SIG-M5 (cell line): Measurements from ENCODE around the gene PELI3.

Experiments
- DNase-seq: peaks from one replicate; lab custom pipeline; 2025; lab: John Stamatoyannopoulos, UW

Gene PELI3

DNA sequence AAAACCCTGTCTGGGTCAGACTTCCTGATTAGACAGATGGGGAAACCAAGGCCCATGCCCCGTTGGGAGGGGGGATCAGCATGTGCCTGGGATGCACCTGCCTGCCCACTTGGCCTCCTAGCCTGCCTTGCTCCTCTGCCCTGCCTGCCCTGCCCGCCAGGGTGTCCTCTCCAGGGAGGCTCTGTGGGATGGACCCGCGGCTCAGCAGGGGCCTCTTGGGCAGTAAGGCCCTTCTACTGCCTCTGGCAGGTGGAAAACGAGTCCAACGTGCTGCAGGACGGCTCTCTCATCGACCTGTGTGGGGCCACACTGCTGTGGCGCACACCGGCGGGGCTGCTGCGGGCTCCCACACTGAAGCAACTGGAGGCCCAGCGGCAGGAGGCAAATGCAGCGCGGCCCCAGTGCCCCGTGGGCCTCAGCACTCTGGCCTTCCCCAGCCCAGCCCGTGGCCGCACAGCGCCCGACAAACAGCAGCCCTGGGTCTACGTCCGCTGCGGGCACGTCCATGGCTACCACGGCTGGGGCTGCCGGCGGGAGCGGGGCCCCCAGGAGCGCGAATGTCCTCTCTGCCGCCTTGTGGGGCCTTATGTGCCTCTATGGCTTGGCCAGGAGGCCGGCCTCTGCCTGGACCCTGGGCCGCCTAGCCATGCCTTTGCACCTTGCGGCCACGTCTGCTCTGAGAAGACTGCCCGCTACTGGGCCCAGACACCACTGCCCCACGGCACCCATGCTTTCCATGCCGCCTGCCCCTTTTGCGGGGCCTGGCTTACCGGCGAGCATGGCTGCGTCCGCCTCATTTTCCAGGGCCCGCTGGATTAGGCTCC is 8.9 kb downstream of the PELI3 start:
- DNase-seq = no peak

GRCh38 chr11:66476173-66476840 is 9.6 kb downstream of the PELI3 start:
- DNase-seq = no peak

DNA sequence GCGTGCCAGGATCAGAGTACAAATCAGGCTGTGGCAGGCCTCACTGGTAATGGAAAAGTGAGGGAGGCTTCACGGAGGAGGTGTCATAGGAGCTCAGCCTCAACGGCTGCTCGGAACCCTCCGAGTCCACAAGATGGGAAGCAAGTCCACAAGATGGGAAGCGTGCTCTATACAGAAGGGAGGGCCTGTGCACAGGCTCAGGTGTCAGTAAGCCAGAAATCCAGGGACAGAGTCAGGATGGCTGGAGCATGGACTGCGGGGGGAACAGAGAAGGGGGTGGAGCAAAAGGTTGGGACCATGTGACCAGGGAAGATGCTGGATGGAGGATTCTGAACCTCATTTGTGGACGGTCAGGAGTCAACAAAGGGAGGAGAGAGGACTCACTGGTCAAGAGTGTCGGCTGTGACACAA is 10.1 kb downstream of the PELI3 start:
- DNase-seq = no peak

DNA sequence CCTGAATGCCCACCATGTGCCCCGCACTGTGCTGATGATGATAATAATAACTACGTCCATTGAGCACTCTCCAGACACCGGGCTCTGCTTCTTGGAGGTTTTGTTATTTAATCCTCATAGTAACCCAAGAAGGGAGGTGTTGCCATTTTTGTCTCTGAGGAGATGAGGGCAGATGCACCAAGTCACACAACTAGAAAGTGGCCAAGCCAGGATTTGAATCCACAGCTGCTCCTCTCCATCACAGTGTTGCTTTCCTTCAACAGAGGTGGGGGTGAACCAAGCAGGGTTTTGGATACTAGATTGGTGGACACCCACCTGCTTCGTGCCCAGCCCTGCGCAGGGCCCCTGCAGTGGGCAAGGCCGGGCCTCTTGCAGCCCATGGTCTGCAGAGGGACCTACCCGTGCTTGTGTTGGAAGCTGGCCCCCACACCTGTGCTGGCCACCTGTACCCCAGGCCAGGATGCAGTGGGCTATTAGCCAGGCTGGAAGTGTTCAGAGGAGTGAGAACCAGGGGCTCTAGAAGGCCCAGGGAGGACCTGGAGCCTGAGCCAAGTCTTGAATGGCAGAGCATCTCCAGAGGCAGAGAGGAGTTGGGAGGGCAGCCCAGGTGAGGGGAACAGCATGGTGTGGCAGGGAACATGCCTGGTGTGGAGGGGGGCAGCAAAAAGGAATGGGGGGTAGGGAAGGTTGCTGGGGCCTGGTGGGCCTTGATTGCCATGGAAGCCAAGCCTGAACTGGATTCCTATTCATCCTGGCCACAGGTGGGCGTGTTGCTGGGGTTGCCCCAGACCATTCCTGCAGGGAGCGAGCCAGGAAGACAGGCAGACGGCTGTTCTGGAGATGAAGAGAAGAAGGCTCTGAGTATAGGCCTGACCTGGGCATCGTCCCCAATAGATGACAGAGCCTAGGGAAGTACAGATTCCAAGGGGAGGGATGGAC is 10.8 kb downstream of the PELI3 start:
- no peak for DNase-seq

- DNase-seq = no peak
Measured at GRCh38 chr11:66478729-66479393, 12.2 kb downstream of the PELI3 start.

DNA sequence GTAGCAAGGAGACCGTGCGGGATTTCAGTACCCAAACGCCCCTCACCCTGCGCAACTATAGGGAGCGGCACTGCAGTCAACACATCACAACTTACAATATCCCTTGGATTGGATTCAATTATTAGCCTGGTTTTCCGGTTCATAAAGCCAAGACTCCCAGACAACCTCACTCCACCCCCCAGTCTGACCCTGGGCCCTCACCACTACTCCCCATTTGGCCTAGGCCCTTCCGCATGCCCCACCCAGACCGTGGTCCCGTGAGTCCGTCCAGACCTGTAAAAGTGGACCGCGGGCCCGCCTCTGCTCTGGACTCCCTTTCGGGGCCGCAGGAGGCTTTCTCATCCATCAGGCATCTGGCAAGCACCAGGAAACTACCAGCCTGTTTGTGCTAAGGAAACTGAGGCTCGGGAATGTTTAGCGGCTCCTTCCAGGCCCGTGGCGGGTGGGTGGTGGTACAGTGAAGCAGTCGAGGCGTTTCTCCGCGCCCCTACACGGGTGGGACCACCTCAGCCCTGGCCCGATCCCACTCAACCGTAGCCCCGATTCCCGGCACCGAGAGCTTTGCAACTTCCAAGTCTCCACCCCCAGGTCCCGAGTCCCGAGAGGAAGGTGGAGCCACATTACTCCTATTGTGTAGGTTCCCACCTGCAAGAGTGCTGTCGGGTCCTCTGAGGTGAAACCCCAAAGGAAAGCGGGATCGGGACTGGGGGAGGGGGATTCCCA is 12.8 kb downstream of the PELI3 start:
- no peak for DNase-seq

DNA sequence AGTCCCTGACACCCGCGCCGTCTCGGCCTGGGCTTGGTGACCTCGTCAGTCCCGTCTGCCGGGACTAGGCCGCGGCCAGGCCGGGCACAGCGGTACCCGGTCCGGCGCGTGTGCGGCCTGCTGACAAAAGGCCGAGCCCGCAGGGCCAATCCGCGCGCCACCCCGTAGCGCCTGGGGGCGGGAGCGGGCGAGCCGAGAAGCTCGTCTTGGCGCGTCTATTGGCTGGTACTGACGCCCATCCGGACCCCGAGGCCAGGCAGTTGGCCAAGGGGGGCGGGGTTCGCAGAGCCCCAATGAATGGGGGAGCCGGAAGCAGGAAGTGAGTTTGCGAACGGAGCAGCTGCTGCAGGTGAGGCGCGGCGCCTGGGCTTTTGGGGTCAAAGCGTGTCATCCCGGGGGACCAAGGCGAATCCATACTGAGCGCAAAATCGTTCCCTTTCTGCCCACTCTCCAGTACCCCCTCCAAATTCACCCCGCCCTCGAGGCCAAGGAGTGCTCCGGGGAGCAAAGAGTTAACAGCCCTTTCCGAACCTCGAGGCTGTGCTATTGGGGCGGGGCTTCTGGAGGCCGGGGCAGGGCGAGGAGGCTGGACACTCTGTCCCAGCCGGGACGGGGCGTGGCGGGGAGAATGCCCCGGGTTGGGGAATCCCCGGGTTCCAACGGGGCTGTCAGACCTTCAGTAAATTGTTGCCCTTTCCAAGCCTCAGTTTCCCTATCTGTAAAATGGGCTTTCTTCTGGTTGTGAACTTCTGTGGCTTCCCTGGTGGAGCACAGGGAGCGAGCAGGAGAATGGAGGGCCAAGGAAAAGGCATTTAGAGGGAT is 13.6 kb downstream of the PELI3 start, which contains the start of gene DPP3:
Gene DPP3, plus strand, starts transcription at position 318 of the 822 bp plus-strand sequence. CDS start 1,767 bp downstream, outside the sequence.
- DNase-seq = peak; percentile 52

- no peak for DNase-seq
Measured at GRCh38 chr11:66484806-66485380, 18.2 kb downstream of the PELI3 start.

- no peak for DNase-seq
Measured at GRCh38 chr11:66488957-66489356, 22.3 kb downstream of the PELI3 start.

GRCh38 chr11:66489636-66490035 is 22.9 kb downstream of the PELI3 start:
- no peak for DNase-seq

- DNase-seq = no peak
Measured at GRCh38 chr11:66491315-66491935, 24.7 kb downstream of the PELI3 start.

- DNase-seq = no peak
Measured at GRCh38 chr11:66492161-66492865, 25.6 kb downstream of the PELI3 start.

DNA sequence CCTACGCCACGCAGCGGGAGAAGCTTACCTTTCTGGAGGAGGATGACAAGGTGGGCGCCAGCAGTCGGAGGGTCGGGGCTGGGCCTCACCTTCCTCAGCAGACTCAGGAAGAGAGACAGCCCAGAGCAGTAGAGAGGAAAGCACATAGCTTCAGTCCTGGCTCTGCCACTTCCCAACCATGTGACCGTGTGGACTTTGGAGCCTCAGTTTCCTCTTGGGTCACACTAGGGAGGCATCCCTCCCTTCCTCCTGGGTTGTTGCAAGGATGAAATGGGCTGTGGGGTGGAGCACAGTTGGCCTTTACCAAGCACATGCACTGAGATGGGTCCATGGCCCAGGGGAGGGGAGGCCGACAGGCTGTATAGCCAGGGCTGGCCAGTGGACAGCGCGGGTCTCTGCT is 26.4 kb downstream of the PELI3 start:
- no peak for DNase-seq

GRCh38 chr11:66494458-66494857 is 27.8 kb downstream of the PELI3 start:
- DNase-seq = no peak

GRCh38 chr11:66494935-66495334 is 28.2 kb downstream of the PELI3 start:
- DNase-seq = no peak

GRCh38 chr11:66495401-66495854 is 28.7 kb downstream of the PELI3 start:
- no peak for DNase-seq

GRCh38 chr11:66497206-66497605 is 30.5 kb downstream of the PELI3 start:
- DNase-seq = no peak

DNA sequence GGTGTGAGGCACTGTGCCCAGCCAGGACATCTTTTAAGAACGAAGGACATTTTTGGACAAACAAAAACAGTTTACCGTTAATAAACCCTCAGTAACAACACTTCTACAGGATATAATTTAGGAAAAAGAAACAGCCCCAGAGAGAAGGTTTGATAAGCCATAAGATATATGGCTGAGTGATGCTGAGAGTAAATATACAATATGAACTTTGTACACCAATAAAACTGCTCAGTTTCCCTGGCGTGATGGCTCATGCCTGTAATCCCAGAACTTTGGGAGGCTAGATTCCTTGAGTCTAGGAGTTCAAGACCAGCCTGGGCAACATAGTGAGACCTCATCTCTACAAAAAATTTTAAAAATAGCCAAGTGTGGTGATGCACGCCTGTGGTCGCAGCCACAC is 31.8 kb downstream of the PELI3 start:
- no peak for DNase-seq
